Neural crest cell (in vitro differentiated cells): ENCODE data around the gene ATRNL1. TPM values are rescaled to one million over a fixed set of nuclear protein-coding genes. Genes with fewer than 3 reads are reported as not detected.

Source experiments
- DNase-seq: peaks from one replicate; pipeline ENCODE4 v3.0.0; 2021; ENCODE audit warnings: low read depth, mixed read lengths, low spot score
- H3K27ac Mint-ChIP-seq: one replicate; pipeline ENCODE4 v1.8.0; 2021; ENCODE audit warnings: mild to moderate bottlenecking, mixed read lengths; ENCODE audit not compliant: unreplicated experiment
- H3K27me3 Mint-ChIP-seq: 2 replicates; pipeline ENCODE4 v1.8.0; 2021; ENCODE audit warnings: low read depth, mild to moderate bottlenecking, mixed read lengths
- H3K36me3 Mint-ChIP-seq: 2 replicates; pipeline ENCODE4 v1.8.0; 2021; ENCODE audit warnings: low read depth, mild to moderate bottlenecking, mixed read lengths
- H3K4me1 Mint-ChIP-seq: 2 replicates; pipeline ENCODE4 v1.8.0; 2021; ENCODE audit warnings: mixed read lengths
- H3K4me3 Mint-ChIP-seq: one replicate; pipeline ENCODE4 v1.8.0; 2021; ENCODE audit warnings: mild to moderate bottlenecking, mixed read lengths
- H3K9me3 Mint-ChIP-seq: 2 replicates; pipeline ENCODE4 v1.8.0; 2021; ENCODE audit warnings: mixed read lengths
- total RNA-seq: library from RNA; stranded (reverse); gene quantifications from 2 replicates; pipeline ENCODE4 v1.2.1, GENCODE V29; 2021
- TF ChIP-seq, protein P1 (sequence below): fragments of 200-600 bp; sonication (generic); conservative IDR thresholded peaks from 2 replicates; pipeline ENCODE4 v1.5.0; 2021; ENCODE audit warnings: antibody characterized with exemption, mild to moderate bottlenecking

The ATRNL1 gene
- total RNA-seq, 1 donor from 2014 or later = 46.9 TPM

- H3K36me3 Mint-ChIP-seq = no peaks in the 10 kb centered on the region
- H3K9me3 Mint-ChIP-seq = no peaks in the 10 kb centered on the region
- H3K4me3 Mint-ChIP-seq = no peak overlapping the region
- peaks cover 4% of the 10 kb centered on the region for H3K4me1 Mint-ChIP-seq
- H3K27me3 Mint-ChIP-seq = no peaks in the 10 kb centered on the region
- H3K27ac Mint-ChIP-seq = no peak overlapping the region
- no peak for DNase-seq
- TF ChIP-seq, protein P1, sequence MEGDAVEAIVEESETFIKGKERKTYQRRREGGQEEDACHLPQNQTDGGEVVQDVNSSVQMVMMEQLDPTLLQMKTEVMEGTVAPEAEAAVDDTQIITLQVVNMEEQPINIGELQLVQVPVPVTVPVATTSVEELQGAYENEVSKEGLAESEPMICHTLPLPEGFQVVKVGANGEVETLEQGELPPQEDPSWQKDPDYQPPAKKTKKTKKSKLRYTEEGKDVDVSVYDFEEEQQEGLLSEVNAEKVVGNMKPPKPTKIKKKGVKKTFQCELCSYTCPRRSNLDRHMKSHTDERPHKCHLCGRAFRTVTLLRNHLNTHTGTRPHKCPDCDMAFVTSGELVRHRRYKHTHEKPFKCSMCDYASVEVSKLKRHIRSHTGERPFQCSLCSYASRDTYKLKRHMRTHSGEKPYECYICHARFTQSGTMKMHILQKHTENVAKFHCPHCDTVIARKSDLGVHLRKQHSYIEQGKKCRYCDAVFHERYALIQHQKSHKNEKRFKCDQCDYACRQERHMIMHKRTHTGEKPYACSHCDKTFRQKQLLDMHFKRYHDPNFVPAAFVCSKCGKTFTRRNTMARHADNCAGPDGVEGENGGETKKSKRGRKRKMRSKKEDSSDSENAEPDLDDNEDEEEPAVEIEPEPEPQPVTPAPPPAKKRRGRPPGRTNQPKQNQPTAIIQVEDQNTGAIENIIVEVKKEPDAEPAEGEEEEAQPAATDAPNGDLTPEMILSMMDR = no peak
These were observed 757.5 kb downstream of the ATRNL1 start for GRCh38 chr10:115850666-115851065.

- Mint-ChIP-seq H3K36me3 (no peaks in the 10 kb centered on the region), H3K4me1 (peaks cover 4% of the 10 kb centered on the region), H3K27me3 (no peaks in the 10 kb centered on the region), H3K27ac (no peak overlapping the region), H3K9me3 (no peaks in the 10 kb centered on the region), H3K4me3 (no peak overlapping the region)
- no peak for DNase-seq
- TF ChIP-seq, protein P1 = no peak
These were observed 758.5 kb downstream of the ATRNL1 start for GRCh38 chr10:115851695-115852094.

DNA sequence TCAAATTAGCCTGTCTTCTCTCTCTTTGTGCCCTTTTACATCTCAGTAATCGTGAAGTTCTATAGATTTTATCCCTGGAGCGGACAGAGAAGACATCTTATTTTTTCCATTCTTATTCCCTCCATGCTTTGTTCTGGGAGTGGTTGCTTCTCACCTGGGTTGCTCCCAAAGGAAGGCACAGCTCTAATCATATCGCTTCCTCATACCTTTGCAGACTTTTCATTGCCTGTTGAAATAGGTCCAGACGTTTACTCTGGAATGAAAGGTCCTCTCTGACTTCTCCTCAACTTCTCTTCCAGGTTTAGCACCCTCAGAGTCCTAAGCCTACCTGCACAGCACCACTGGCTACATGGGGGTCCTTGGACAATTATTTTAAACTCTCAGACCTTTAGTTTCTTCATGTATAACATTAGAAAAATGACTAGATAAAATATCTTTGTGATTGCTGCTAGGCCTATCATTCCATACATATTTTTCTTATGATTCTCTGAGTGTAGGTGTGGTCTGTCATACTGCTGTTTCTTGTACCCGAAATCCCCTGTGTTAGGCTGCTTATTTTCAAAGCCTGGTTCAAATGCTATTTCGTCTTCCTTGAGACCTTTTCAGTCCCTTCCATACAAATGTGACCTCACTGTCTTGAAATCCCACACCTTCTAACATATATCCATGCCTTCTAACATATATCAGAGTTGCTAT is 761.7 kb downstream of the ATRNL1 start:
- H3K4me1 Mint-ChIP-seq = no peaks in the 10 kb centered on the region
- no peaks in the 10 kb centered on the region for H3K36me3 Mint-ChIP-seq
- DNase-seq = no peak
- no peak overlapping the region for H3K4me3 Mint-ChIP-seq
- TF ChIP-seq, protein P1 = no peak
- H3K9me3 Mint-ChIP-seq = peaks cover 2% of the 10 kb centered on the region
- H3K27ac Mint-ChIP-seq = no peak overlapping the region
- H3K27me3 Mint-ChIP-seq = no peaks in the 10 kb centered on the region

GRCh38 chr10:115856580-115856979 is 763.4 kb downstream of the ATRNL1 start:
- no peak for DNase-seq
- no peaks in the 10 kb centered on the region for H3K36me3 Mint-ChIP-seq
- peaks cover 3% of the 10 kb centered on the region for H3K4me1 Mint-ChIP-seq
- H3K27ac Mint-ChIP-seq = no peak overlapping the region
- TF ChIP-seq, protein P1 = no peak
- no peak overlapping the region for H3K4me3 Mint-ChIP-seq
- H3K27me3 Mint-ChIP-seq = no peaks in the 10 kb centered on the region
- peaks cover 2% of the 10 kb centered on the region for H3K9me3 Mint-ChIP-seq

DNA sequence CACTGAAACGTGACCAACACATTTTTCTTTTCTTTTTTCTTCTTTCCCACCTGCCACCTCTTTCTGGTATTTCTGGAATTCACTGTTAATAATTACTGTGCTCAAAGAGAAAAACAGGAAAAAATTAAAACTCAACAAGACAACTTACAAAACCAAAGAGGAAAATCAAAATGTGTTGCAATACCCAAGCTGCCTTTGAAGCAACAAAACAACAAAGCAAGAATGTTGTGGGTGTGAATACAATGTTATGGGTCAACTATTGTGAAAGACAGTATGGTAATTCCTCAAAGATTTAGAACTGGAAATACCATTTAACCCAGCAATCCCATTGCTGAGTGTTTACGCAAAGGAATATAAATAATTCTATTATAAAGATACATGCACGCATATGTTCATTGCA is 764.7 kb downstream of the ATRNL1 start:
- peaks cover 2% of the 10 kb centered on the region for H3K9me3 Mint-ChIP-seq
- H3K27me3 Mint-ChIP-seq = no peaks in the 10 kb centered on the region
- DNase-seq = no peak
- no peak overlapping the region for H3K27ac Mint-ChIP-seq
- TF ChIP-seq, protein P1 = no peak
- no peak overlapping the region for H3K4me3 Mint-ChIP-seq
- peaks cover 3% of the 10 kb centered on the region for H3K4me1 Mint-ChIP-seq
- H3K36me3 Mint-ChIP-seq = no peaks in the 10 kb centered on the region
